ENCODE measurements around the gene FANCI. TPM values are rescaled to one million over a fixed set of nuclear protein-coding genes. Genes with fewer than 3 reads are reported as not detected.

The FANCI gene
- total and polyA plus RNA-seq, 2 of the 4 experiments (the other 2 are of a cell fraction), result 13.2 to 34.2 TPM

GRCh38 chr15:89283201-89283600 lies 39.4 kb downstream of the FANCI start:
- H2BK20ac ChIP-seq (ENCODE audit: low read depth, low read length), result no peak overlapping the region
- no peaks in the 10 kb centered on the region for H3K4me1 ChIP-seq (ENCODE audit: control insufficient read depth, insufficient read depth, low read length)
- TF ChIP-seq POLR2A (IDR thresholded peaks at IDR 0.05; ENCODE audit: low read depth, low read length) (no peak), RAD21 (IDR thresholded peaks at IDR 0.05; ENCODE audit: low read length) (no peak), NFE2L2 (IDR thresholded peaks at IDR 0.05; ENCODE audit: low read depth, low read length) (no peak), RFX5 (IDR thresholded peaks at IDR 0.05; ENCODE audit: low read depth, low read length) (no peak), CHD1 (IDR thresholded peaks at IDR 0.05; ENCODE audit: low read depth, low read length) (no peak), MAFK (IDR thresholded peaks at IDR 0.05; ENCODE audit: low read depth, low read length) (no peak), USF2 (IDR thresholded peaks at IDR 0.05; ENCODE audit: low read depth, low read length) (no peak), BHLHE40 (IDR thresholded peaks at IDR 0.05; ENCODE audit: low read depth, low read length) (no peak), SMC3 (IDR thresholded peaks at IDR 0.05; ENCODE audit: low read depth, low read length) (no peak), ELK1 (IDR thresholded peaks at IDR 0.05; ENCODE audit: borderline replicate concordance, low read depth, low read length) (no peak), MAZ (IDR thresholded peaks at IDR 0.05; ENCODE audit: borderline replicate concordance, low read depth, low read length) (no peak)
- in situ Hi-C loops (cut with MboI; ENCODE audit: low sequenced_read_pairs), result no loop called here
- no peak overlapping the region for H4K5ac ChIP-seq (ENCODE audit: low read depth, low read length)
- H3K4ac ChIP-seq (ENCODE audit: low read depth, low read length), result no peak overlapping the region
- DNase-seq (no peak), ATAC-seq (ENCODE audit: low read depth) (no peak)
- no peak overlapping the region for H2BK5ac ChIP-seq (ENCODE audit: low read depth, low read length, poor library complexity, severe bottlenecking)
- H3K56ac ChIP-seq (ENCODE audit: extremely low read depth, insufficient read depth, low read length), result no peak overlapping the region
- H3K36me3 ChIP-seq (ENCODE audit: control insufficient read depth, insufficient read depth, low read length), result peaks cover 1% of the 10 kb centered on the region; the same call in 1 of the 2 replicates
- no peak overlapping the region for H3K27ac ChIP-seq (ENCODE audit: insufficient read depth, low read length)
- POLR2A ChIA-PET (ENCODE audit: unreplicated experiment), result no interaction called here
- H3K9me3 ChIP-seq (ENCODE audit: control insufficient read depth, insufficient read depth, low read length), result no peaks in the 10 kb centered on the region
- no peak overlapping the region for H3K9ac ChIP-seq (ENCODE audit: low read depth, low read length)
- no peak overlapping the region for H4K8ac ChIP-seq (ENCODE audit: low read depth in 2 of 2, low read length in 2 of 2)
- no peak overlapping the region for H2AFZ ChIP-seq (replicated peaks; ENCODE audit: low read length, poor library complexity)
- H3K4me2 ChIP-seq (ENCODE audit: low read depth, low read length), result no peak overlapping the region
- H2BK120ac ChIP-seq (ENCODE audit: low read depth, low read length), result no peak overlapping the region
- no peak overlapping the region for H3K4me3 ChIP-seq (ENCODE audit: insufficient read depth, low read depth, low read length)
- H3K14ac ChIP-seq (replicated peaks; ENCODE audit: low read depth, low read length), result no peak overlapping the region
- WGBS, 2 experiments (ENCODE audit: extremely low coverage in 2 of 2, insufficient read length in 1 of 2), result 100% methylated on average over 2 of the region's 4 CpGs; no CpG with 5 or more reads in 1 of the 2 experiments
- BruUV-seq (replicated peaks), result no TSS peak
- no peak overlapping the region for H3K18ac ChIP-seq (ENCODE audit: low read depth, low read length)
- intact Hi-C loops (cut with micrococcal nuclease), result no loop called here
- no peak overlapping the region for H2AK9ac ChIP-seq (replicated peaks; ENCODE audit: low read depth, low read length, poor library complexity)
- no peak overlapping the region for H4K91ac ChIP-seq (ENCODE audit: insufficient read depth, low read depth, low read length)
- CTCF ChIA-PET, result interaction anchor here (0.6 to 1.3 kb wide), 2 partner anchors 21 to 76 kb away, joined by 4 to 5 read pairs; no protein-coding TSS in a partner anchor
- dilution Hi-C loops (cut with HindIII; ENCODE audit: low sequenced_read_pairs, unreplicated experiment), result no loop called here
- no peaks in the 10 kb centered on the region for H3K9me1 ChIP-seq (ENCODE audit: insufficient read depth, low read length)
- H4K20me1 ChIP-seq (ENCODE audit: insufficient read depth, low read length), result no peaks in the 10 kb centered on the region
- no peak overlapping the region for H3K23ac ChIP-seq (ENCODE audit: low read depth, low read length)
- peaks cover 3% of the 10 kb centered on the region in 2 experiments; a peak in 2 of 4 replicates for H3K79me1 ChIP-seq (ENCODE audit: low read depth in 1 of 2, low read length in 2 of 2)
- no peak overlapping the region for H2BK15ac ChIP-seq (ENCODE audit: low read depth, low read length)
- H2AK5ac ChIP-seq (ENCODE audit: low read depth, low read length), result no peak overlapping the region
- no peaks in the 10 kb centered on the region for H3K27me3 ChIP-seq (ENCODE audit: control insufficient read depth, insufficient read depth, low read length)
